H1 (cell line): Measurements from ENCODE around the gene DPP8. TPM values are rescaled to one million over a fixed set of nuclear protein-coding genes. Genes with fewer than 3 reads are reported as not detected.

Experiments
- CTCF ChIA-PET: fragments of 300-600 bp; sonication (Branson Sonifier 250); formaldehyde crosslinking; loops from one replicate; lab custom pipeline; 2021; ENCODE audit not compliant: partially characterized antibody; lab: Charles Lee
- POLR2A ChIA-PET: fragments of 300-600 bp; sonication (Branson Sonifier 250); formaldehyde crosslinking; loops from one replicate; lab custom pipeline; 2021; ENCODE audit warnings: inconsistent platforms; ENCODE audit not compliant: partially characterized antibody; lab: Charles Lee
- DNase-seq, 2 experiments: peaks; one replicate each; pipeline versions ENCODE4 v3.0.0 to v3.0.0-alpha.2; 2010 to 2022; ENCODE audit warnings: low spot score in 2 of 2, low read depth in 1 of 2, mixed read lengths in 1 of 2
- FAIRE-seq: peaks from 2 replicates; lab custom pipeline; 2011; peaks lifted over from hg19 to GRCh38; lab: Jason Lieb, UNC
- H2AFZ ChIP-seq: 2 replicates; pipeline ENCODE4 v1.8.1; 2012; ENCODE audit warnings: low read length, inconsistent platforms
- H2AK5ac ChIP-seq: 2 replicates; pipeline ENCODE4 v1.6.1; 2013; ENCODE audit warnings: low read depth, low read length
- H2BK120ac ChIP-seq: replicated peaks from 2 replicates; pipeline ENCODE3; 2013; ENCODE audit warnings: low read depth, low read length, inconsistent platforms
- H2BK12ac ChIP-seq: 2 replicates; pipeline ENCODE4 v1.6.1; 2013; ENCODE audit warnings: low read depth, low read length
- H2BK15ac ChIP-seq: 2 replicates; pipeline ENCODE4 v1.6.1; 2013; ENCODE audit warnings: low read length
- H2BK20ac ChIP-seq: 2 replicates; pipeline ENCODE4 v1.6.1; 2013; ENCODE audit warnings: low read length
- H2BK5ac ChIP-seq: 2 replicates; pipeline ENCODE4 v1.6.1; 2013; ENCODE audit warnings: low read depth, low read length
- H3K14ac ChIP-seq: 2 replicates; pipeline ENCODE4 v1.6.1; 2013; ENCODE audit warnings: inconsistent platforms; ENCODE audit not compliant: insufficient read length
- H3K18ac ChIP-seq: 2 replicates; pipeline ENCODE4 v1.6.1; 2013; ENCODE audit warnings: low read length; ENCODE audit errors: extremely low read depth
- H3K23ac ChIP-seq: 2 replicates; pipeline ENCODE4 v1.6.1; 2013; ENCODE audit warnings: inconsistent platforms; ENCODE audit not compliant: insufficient read length
- H3K23me2 ChIP-seq: 2 replicates; pipeline ENCODE4 v1.6.1; 2013; ENCODE audit warnings: low read depth, low read length
- H3K27ac ChIP-seq: 2 replicates; pipeline ENCODE4 v1.6.1; 2011; ENCODE audit warnings: low read depth, low read length, inconsistent platforms
- H3K27me3 ChIP-seq, 4 experiments: replicated peaks in 1 of 4; 1 replicate in 1 of 4; 2 replicates in 3 of 4; pipeline versions ENCODE4 v1.6.1 to v1.8.1; 2011 to 2013; ENCODE audit warnings: low read length in 3 of 4, mild to moderate bottlenecking in 3 of 4, inconsistent platforms in 2 of 4, mixed read lengths in 2 of 4, moderate library complexity in 1 of 4; ENCODE audit not compliant: control insufficient read depth in 3 of 4, insufficient read depth in 3 of 4; ENCODE audit errors: extremely low read depth in 1 of 4
- H3K36me3 ChIP-seq, 4 experiments: 2 replicates each; pipeline versions ENCODE4 v1.6.1 to v1.8.1; 2011 to 2013; ENCODE audit warnings: mild to moderate bottlenecking in 4 of 4, low read length in 3 of 4, moderate library complexity in 2 of 4, control low read depth in 1 of 4, inconsistent platforms in 1 of 4; ENCODE audit not compliant: insufficient read depth in 4 of 4, control insufficient read depth in 2 of 4
- H3K4ac ChIP-seq: replicated peaks from 2 replicates; pipeline ENCODE3; 2013; ENCODE audit warnings: low read length, low read depth, mixed read lengths, inconsistent platforms; ENCODE audit not compliant: insufficient read length
- H3K4me1 ChIP-seq, 4 experiments: replicated peaks in 1 of 4; 1 replicate in 1 of 4; 2 replicates in 3 of 4; pipeline versions ENCODE4 v1.6.1 to v1.8.1; 2011 to 2013; ENCODE audit warnings: low read length in 3 of 4, inconsistent platforms in 2 of 4, mixed read lengths in 1 of 4; ENCODE audit not compliant: insufficient read depth in 4 of 4, control insufficient read depth in 3 of 4
- H3K4me2 ChIP-seq, 2 experiments: 2 replicates each; pipeline versions ENCODE4 v1.6.1 to v1.8.1; 2011 to 2013; ENCODE audit warnings: low read depth in 2 of 2, low read length in 2 of 2, control low read depth in 1 of 2, inconsistent platforms in 1 of 2, mild to moderate bottlenecking in 1 of 2; ENCODE audit not compliant: insufficient read depth in 1 of 2
- H3K4me3 ChIP-seq, 4 experiments: fragments of 200-600, 300-600 bp in 1 of 4; sonication (generic), shearing (Covaris generic), sonication (Bioruptor Twin) in 1 of 4; 2 replicates each; pipeline versions ENCODE4 v1.5.1 to v1.8.1; 2011 to 2016; ENCODE audit warnings: low read length in 4 of 4, low read depth in 3 of 4, control low read depth in 2 of 4, inconsistent platforms in 2 of 4, mild to moderate bottlenecking in 2 of 4, mixed read lengths in 1 of 4, moderate library complexity in 1 of 4; ENCODE audit not compliant: insufficient read depth in 2 of 4; ENCODE audit errors: extremely low read depth in 1 of 4
- H3K56ac ChIP-seq: replicated peaks from 2 replicates; pipeline ENCODE3; 2013; ENCODE audit warnings: low read depth, mild to moderate bottlenecking, mixed read lengths, low read length, inconsistent platforms; ENCODE audit not compliant: insufficient read length
- H3K79me1 ChIP-seq: 2 replicates; pipeline ENCODE4 v1.6.1; 2013; ENCODE audit warnings: low read depth, low read length, control low read depth
- H3K79me2 ChIP-seq, 2 experiments: 2 replicates each; pipeline versions ENCODE4 v1.6.1 to v1.8.1; 2012 to 2013; ENCODE audit warnings: low read length in 2 of 2, mild to moderate bottlenecking in 2 of 2, inconsistent platforms in 1 of 2; ENCODE audit not compliant: insufficient read depth in 2 of 2, control insufficient read depth in 1 of 2
- H3K9ac ChIP-seq, 4 experiments: replicated peaks in 1 of 4; 1 replicate in 1 of 4; 2 replicates in 3 of 4; pipeline versions ENCODE4 v1.6.1 to v1.8.1; 2011 to 2013; ENCODE audit warnings: low read depth in 3 of 4, low read length in 3 of 4, control low read depth in 2 of 4, mild to moderate bottlenecking in 2 of 4, moderate library complexity in 2 of 4, inconsistent platforms in 1 of 4; ENCODE audit errors: extremely low read depth in 1 of 4
- H3K9me3 ChIP-seq, 2 experiments: 2 replicates each; pipeline versions ENCODE4 v1.6.1 to v1.8.1; 2012 to 2013; ENCODE audit warnings: mild to moderate bottlenecking in 2 of 2, moderate library complexity in 2 of 2, control low read depth in 1 of 2, inconsistent platforms in 1 of 2, low read depth in 1 of 2, low read length in 1 of 2, mixed read lengths in 1 of 2; ENCODE audit not compliant: insufficient read depth in 2 of 2
- H4K20me1 ChIP-seq, 2 experiments: replicated peaks in 1 of 2; 2 replicates each; pipeline versions ENCODE3 to v1.8.1; 2011 to 2013; ENCODE audit warnings: inconsistent platforms in 2 of 2, low read length in 2 of 2, mild to moderate bottlenecking in 1 of 2; ENCODE audit not compliant: insufficient read depth in 2 of 2, control insufficient read depth in 1 of 2
- H4K5ac ChIP-seq: 2 replicates; pipeline ENCODE4 v1.6.1; 2013; ENCODE audit warnings: low read length, low read depth, mixed read lengths, inconsistent platforms; ENCODE audit not compliant: insufficient read length
- H4K8ac ChIP-seq: 2 replicates; pipeline ENCODE4 v1.8.0; 2013; ENCODE audit warnings: mild to moderate bottlenecking, moderate library complexity, low read length, inconsistent platforms; ENCODE audit not compliant: insufficient read depth; ENCODE audit errors: extremely low read depth
- H4K91ac ChIP-seq: replicated peaks from 2 replicates; pipeline ENCODE3; 2013; ENCODE audit warnings: low read length, mixed read lengths, inconsistent platforms; ENCODE audit not compliant: insufficient read length
- BRCA1 ChIP-seq: IDR thresholded peaks from 2 replicates; pipeline ENCODE4 v1.6.1; 2012; ENCODE audit warnings: low read depth, low read length, improper control_type of control experiment
- CREB1 ChIP-seq: IDR thresholded peaks from 2 replicates; pipeline ENCODE4 v1.6.1; 2012; ENCODE audit warnings: inconsistent platforms
- HDAC2 ChIP-seq, 2 experiments: fragments of 300-600 bp in 1 of 2; sonication (generic) in 1 of 2; IDR thresholded peaks; 2 replicates each; pipeline ENCODE4 v1.6.1; 2011 to 2012; ENCODE audit warnings: low read depth in 2 of 2, low read length in 2 of 2, mild to moderate bottlenecking in 2 of 2, moderate library complexity in 2 of 2, borderline replicate concordance in 1 of 2, inconsistent platforms in 1 of 2
- KDM4A ChIP-seq: IDR thresholded peaks from one replicate; pipeline ENCODE4 v1.7.1; 2012; ENCODE audit warnings: low read depth, mild to moderate bottlenecking, moderate library complexity, low read length, inconsistent platforms; ENCODE audit not compliant: severe bottlenecking
- POLR2AphosphoS5 ChIP-seq: IDR thresholded peaks from 2 replicates; pipeline ENCODE4 v1.6.1; 2011; ENCODE audit warnings: low read depth, low read length
- RBBP5 ChIP-seq: IDR thresholded peaks from 2 replicates; pipeline ENCODE4 v1.7.1; 2012; ENCODE audit warnings: low read depth, mild to moderate bottlenecking, inconsistent platforms, low read length, moderate library complexity, borderline replicate concordance
- SIRT6 ChIP-seq: IDR thresholded peaks from one replicate; pipeline ENCODE4 v1.7.1; 2012; ENCODE audit warnings: low read length, inconsistent platforms
- SIX5 ChIP-seq: IDR thresholded peaks from 2 replicates; pipeline ENCODE4 v1.6.1; 2011; ENCODE audit warnings: mild to moderate bottlenecking, low read depth, low read length
- TAF7 ChIP-seq: optimal IDR thresholded peaks from 2 replicates; pipeline ENCODE3; 2011; ENCODE audit warnings: low read depth, mild to moderate bottlenecking, inconsistent platforms, low read length, moderate library complexity, borderline replicate concordance
- TBP ChIP-seq: IDR thresholded peaks from 2 replicates; pipeline ENCODE4 v1.6.1; 2011; ENCODE audit warnings: low read depth, low read length, improper control_type of control experiment
- WGBS, 2 experiments: shearing (Covaris generic) in 1 of 2; methylation state at CpG; one replicate each; pipeline versions ENCODE4 v1.1.6 to v1.1.7; 2013 to 2015; ENCODE audit warnings: low lambda C conversion rate in 2 of 2, mixed read lengths in 2 of 2, inconsistent platforms in 1 of 2, low coverage in 1 of 2, missing lambda C conversion rate in 1 of 2; ENCODE audit not compliant: insufficient replicate concordance in 2 of 2, insufficient coverage in 1 of 2, insufficient read length in 1 of 2; ENCODE audit errors: extremely low coverage in 1 of 2, missing lambda C conversion rate in 1 of 2; 5-methylcytosine and 5-hydroxymethylcytosine counted together
- polyA plus RNA-seq, 7 experiments: library from polyadenylated mRNA; depleted of rRNA in 3 of 7; stranded (reverse) in 5 of 7; unstranded in 2 of 7; fragments of >200 nt in 5 of 7; fragments of 200-250 nt in 2 of 7; gene quantifications; 1 replicate in 5 of 7; 2 replicates in 1 of 7; 4 replicates in 1 of 7; pipeline versions ENCODE4 v1.2.1 to v1.2.3, GENCODE V29; 2011 to 2013; ENCODE audit warnings: missing spikeins in 2 of 7, mixed read lengths in 2 of 7
- total RNA-seq: library from RNA; stranded (reverse); fragmentation: NEBNext Ultra II Directional; extraction: Animal tissue kit (Norgen Biotek cat#: 25700); gene quantifications from 2 replicates; pipeline ENCODE4 v1.2.1, GENCODE V29; 2021
- TF ChIP-seq, protein P1 (sequence below): IDR thresholded peaks from 2 replicates; pipeline ENCODE4 v1.6.1; 2012; ENCODE audit warnings: low read length, inconsistent platforms
- TF ChIP-seq, protein P2 (sequence below): IDR thresholded peaks from 2 replicates; pipeline ENCODE4 v1.6.1; 2011; ENCODE audit warnings: low read depth, mild to moderate bottlenecking, low read length; ENCODE audit not compliant: insufficient read depth

The DPP8 gene
- total and polyA plus RNA-seq, 2 of the 8 experiments (the other 6 are each of a cell fraction or from before 2014, with no cell fraction given), result 9.9 to 26.0 TPM

DNA sequence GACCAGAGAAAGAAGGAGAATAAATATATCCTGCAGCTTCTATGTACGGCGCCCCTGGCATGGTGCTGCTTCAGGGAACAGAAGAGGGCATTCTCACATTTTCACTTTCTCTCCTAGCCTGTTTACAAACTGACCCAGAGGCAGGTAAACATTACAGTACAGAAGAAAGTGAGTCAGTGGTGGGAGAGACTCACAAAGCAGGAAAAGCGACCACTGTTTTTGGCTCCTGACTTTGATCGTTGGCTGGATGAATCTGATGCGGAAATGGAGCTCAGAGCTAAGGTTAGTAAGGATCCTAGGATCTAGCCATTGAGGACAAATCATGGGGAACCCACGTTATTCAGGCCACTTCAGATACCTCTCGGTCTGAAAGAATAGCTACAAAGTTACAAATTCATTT lies 39.1 kb upstream of the DPP8 start:
- Histone ChIP-seq H3K18ac (no peak overlapping the region), H3K23me2 (no peaks in the 10 kb centered on the region), H3K9ac (no peak overlapping the region), H3K4me3 (no peak overlapping the region), H4K91ac (no peak overlapping the region), H3K23ac (no peak overlapping the region), H4K8ac (no peak overlapping the region), H2AK5ac (no peak overlapping the region), H2BK120ac (no peak overlapping the region), H3K56ac (no peak overlapping the region), H3K79me1 (peaks cover 7% of the 10 kb centered on the region), H3K4me1 (no peaks in the 10 kb centered on the region), H3K27me3 (no peaks in the 10 kb centered on the region), H3K9me3 (no peaks in the 10 kb centered on the region), H2BK15ac (no peak overlapping the region), H2BK5ac (no peak overlapping the region), H3K4me2 (no peak overlapping the region), H2AFZ (no peak overlapping the region), H2BK20ac (no peak overlapping the region), H3K79me2 (peaks cover 0 to 14% of the 10 kb centered on the region in 2 experiments; a peak in 2 of 4 replicates), H4K20me1 (peaks cover 2 to 3% of the 10 kb centered on the region in 2 experiments), H4K5ac (no peak overlapping the region), H3K14ac (no peak overlapping the region), H2BK12ac (no peak overlapping the region), H3K36me3 (peaks cover 17 to 52% (median 37%) of the 10 kb centered on the region in 4 experiments), H3K4ac (no peak overlapping the region), H3K27ac (no peak overlapping the region)
- DNase-seq (no peak), FAIRE-seq (no peak)
- 93% methylated on average over 7 of the region's 7 CpGs; no CpG with 5 or more reads in 1 of the 2 experiments for WGBS, 2 experiments
- ChIA-PET POLR2A (no interaction called here), CTCF (interaction anchor here (1.1 to 2.0 kb wide), 3 partner anchors 32 to 155 kb away, joined by 3 to 6 read pairs (median 3); no protein-coding TSS in a partner anchor)
- no peak for TF ChIP-seq TBP
- TF ChIP-seq, protein P1, sequence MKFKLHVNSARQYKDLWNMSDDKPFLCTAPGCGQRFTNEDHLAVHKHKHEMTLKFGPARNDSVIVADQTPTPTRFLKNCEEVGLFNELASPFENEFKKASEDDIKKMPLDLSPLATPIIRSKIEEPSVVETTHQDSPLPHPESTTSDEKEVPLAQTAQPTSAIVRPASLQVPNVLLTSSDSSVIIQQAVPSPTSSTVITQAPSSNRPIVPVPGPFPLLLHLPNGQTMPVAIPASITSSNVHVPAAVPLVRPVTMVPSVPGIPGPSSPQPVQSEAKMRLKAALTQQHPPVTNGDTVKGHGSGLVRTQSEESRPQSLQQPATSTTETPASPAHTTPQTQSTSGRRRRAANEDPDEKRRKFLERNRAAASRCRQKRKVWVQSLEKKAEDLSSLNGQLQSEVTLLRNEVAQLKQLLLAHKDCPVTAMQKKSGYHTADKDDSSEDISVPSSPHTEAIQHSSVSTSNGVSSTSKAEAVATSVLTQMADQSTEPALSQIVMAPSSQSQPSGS, result no peak
- TF ChIP-seq HDAC2 (IDR thresholded peaks at IDR 0.05; ENCODE audit: borderline replicate concordance in 1 of 2, low read depth in 2 of 2, low read length in 2 of 2), result no peak
- TF ChIP-seq CREB1, result no peak
- no peak for TF ChIP-seq BRCA1
- no peak for TF ChIP-seq SIX5
- no peak for TF ChIP-seq SIRT6
- no peak for TF ChIP-seq KDM4A
- no peak for TF ChIP-seq RBBP5
- TF ChIP-seq, protein P2, sequence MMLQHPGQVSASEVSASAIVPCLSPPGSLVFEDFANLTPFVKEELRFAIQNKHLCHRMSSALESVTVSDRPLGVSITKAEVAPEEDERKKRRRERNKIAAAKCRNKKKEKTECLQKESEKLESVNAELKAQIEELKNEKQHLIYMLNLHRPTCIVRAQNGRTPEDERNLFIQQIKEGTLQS, result no peak
- TF ChIP-seq TAF7, result no peak
- no peak for TF ChIP-seq POLR2AphosphoS5
